ENCODE data around the gene GON4L.
"Not testable (repeated sequence)": the region's sequence is repeated elsewhere in the genome, so short reads cannot be mapped to it uniquely, and the experiment has no call there.

Gene GON4L

GRCh38 chr1:155827450-155827849 is 29.6 kb downstream of the GON4L start:
- no peak for DNase-seq (ENCODE audit: low read depth in 1 of 2, low spot score in 1 of 2)

GRCh38 chr1:155816351-155816750 is 40.7 kb downstream of the GON4L start:
- DNase-seq (ENCODE audit: low read depth in 1 of 2, low spot score in 1 of 2): no peak

- DNase-seq (ENCODE audit: low read depth in 1 of 2, low spot score in 1 of 2): no peak
Measured at GRCh38 chr1:155813672-155814071, 43.3 kb downstream of the GON4L start.

- no peak for DNase-seq (ENCODE audit: low read depth in 1 of 2, low spot score in 1 of 2)
Measured at GRCh38 chr1:155812878-155813277, 44.1 kb downstream of the GON4L start.

- no peak for DNase-seq (ENCODE audit: low read depth in 1 of 2, low spot score in 1 of 2)
Measured at GRCh38 chr1:155809088-155809487, 47.9 kb downstream of the GON4L start.

- DNase-seq (ENCODE audit: low read depth in 1 of 2, low spot score in 1 of 2): no peak
Measured at GRCh38 chr1:155801149-155801548, 55.9 kb downstream of the GON4L start.

DNA sequence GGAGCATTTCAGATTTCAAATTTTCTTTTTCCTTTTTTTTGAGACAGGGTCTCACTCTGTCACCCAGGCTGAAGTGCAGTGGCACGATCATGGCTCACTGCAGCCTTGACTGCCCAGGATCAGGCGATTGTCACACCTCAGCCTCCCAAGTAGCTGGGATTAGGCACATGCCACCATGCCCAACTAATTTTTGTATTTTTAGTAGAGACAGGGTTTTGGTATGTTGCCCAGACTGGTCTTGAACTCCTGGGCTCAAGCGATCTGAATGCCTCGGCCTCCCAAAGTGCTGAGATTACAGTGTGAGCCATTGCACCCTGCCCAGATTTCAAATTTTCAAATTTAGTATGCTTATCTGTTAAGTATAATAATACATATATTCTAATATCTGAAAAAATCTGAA is 61.4 kb downstream of the GON4L start:
- DNase-seq (ENCODE audit: low read depth in 1 of 2, low spot score in 1 of 2): not testable (repeated sequence)

DNA sequence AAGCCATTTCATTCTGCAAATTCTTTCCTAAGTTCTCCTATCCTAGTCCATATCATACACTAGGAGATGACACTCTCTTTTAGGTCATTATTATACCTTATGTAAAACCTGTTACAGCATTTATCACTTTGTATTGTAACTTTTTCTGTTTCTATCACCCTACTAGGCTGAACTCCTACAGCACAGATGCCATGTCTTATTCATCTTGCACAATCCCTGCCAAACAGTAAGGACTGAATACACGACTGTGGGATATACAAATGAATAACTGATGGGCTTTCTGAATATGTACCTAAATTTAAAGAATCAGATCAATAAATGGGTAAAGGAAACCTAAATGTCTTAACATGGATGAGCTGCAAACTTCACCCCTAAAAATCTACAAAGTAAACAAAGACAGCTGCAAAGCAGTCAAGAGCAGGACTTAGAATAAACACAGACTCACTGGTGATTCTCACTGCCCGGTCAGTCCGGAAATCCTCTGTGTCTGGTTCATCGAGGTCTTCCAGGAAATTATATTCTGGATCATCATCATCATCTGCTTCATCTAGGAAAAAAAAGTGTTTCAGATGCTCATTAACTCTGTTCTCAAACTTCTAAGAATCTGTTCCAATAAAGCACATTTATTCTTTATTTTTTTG is 62.3 kb downstream of the GON4L start:
- no peak for DNase-seq (ENCODE audit: low read depth in 1 of 2, low spot score in 1 of 2)

GRCh38 chr1:155793213-155793612 is 63.8 kb downstream of the GON4L start:
- no peak for DNase-seq (ENCODE audit: low read depth in 1 of 2, low spot score in 1 of 2)

GRCh38 chr1:155777582-155777981 is 79.4 kb downstream of the GON4L start:
- DNase-seq (ENCODE audit: low read depth in 1 of 2, low spot score in 1 of 2): no peak

GRCh38 chr1:155776414-155776813 is 80.6 kb downstream of the GON4L start:
- no peak for DNase-seq (ENCODE audit: low read depth in 1 of 2, low spot score in 1 of 2)

GRCh38 chr1:155773221-155773620 is 83.8 kb downstream of the GON4L start:
- DNase-seq (ENCODE audit: low read depth in 1 of 2, low spot score in 1 of 2): no peak

DNA sequence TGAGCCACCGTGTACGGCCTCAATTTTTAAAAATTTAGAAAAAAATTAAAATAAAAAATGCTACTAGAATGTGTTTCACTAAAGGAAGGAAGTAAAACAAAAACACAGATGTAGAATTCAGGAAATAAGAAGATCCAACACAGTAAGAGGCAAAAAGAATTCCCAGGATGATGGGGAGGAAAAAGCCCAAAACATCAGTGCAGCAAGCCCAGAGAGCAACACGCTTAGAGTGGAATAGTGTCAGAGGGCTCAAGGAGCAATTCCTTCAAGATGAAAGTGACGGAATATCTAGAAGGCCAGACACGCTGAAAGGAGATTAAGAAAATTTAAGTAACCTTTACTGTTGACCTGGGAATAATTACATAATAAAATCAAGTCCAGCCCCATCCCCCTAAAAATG is 87.8 kb downstream of the GON4L start:
- no peak for DNase-seq (ENCODE audit: low read depth in 1 of 2, low spot score in 1 of 2)

- DNase-seq (ENCODE audit: low read depth in 1 of 2, low spot score in 1 of 2): not testable (repeated sequence)
Measured at GRCh38 chr1:155767399-155767989, 89.5 kb downstream of the GON4L start.

- DNase-seq (ENCODE audit: low read depth in 1 of 2, low spot score in 1 of 2): not testable (repeated sequence)
Measured at GRCh38 chr1:155763989-155764388, 93.0 kb downstream of the GON4L start.

DNA sequence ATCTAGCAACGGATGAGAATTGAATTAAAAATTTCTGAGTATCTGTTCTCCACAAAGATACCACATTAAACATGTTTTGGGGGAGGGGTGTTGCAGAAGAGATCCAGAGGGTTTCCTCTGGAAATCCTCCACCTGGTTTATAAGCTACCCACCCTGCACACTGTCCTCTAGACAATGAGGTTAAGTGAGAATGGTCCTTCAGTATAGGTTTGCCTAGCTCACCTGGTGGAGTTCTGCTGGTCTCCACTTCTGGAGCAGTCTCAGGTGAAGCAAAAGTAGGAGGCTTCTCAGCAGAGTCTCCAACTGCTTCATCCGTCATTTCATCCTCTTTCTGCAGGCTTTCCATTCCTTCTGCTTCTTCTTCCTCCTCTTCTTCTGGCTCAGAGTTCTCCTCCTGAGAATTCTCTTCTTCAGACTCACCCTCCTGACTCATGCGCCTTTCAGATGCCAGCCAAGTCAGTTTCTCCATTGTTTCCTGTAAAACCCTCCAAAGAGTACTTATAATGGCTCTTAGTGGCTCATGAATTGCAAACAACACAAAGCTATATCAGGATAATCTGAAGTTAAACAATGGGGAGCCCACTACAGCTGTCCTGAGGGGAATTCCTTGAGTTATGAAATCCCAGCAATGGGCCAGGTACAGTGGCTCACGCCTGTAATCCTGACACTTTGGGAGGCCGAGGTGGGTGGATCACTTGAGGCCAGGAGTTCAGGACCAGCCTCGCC is 93.8 kb downstream of the GON4L start:
- DNase-seq (ENCODE audit: low read depth in 1 of 2, low spot score in 1 of 2): not testable (repeated sequence)

DNA sequence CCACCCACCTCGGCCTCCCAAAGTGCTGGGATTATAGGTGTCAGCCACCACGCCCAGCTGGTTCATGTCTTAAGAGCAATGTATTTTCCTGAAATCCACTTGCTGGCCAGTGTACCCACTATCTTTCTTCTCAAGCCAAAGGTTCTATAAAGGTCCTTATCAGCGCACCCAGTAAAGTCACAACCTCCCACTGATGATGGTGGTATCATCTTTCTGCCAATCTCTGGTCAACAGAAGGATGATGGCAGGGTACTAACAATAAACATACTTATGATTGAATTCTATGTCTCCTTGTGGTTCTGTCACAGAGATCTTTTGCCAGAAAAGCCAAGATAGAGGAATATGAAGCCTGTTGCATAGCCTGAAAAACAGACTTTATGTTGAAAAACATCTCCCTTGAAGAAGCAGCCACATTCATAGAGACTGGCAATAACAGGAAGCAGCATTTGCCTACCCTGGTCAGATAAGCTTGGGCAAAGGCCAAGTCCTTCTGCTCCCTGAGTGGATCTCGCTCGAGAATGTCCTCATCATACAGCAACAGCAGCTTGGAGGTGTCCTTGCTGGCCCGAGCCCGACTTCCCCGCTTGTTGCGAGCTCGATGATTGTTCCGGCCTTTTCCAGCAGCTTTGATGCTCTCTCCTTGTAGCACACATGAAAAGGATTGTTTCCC is 95.1 kb downstream of the GON4L start:
- no peak for DNase-seq (ENCODE audit: low read depth in 1 of 2, low spot score in 1 of 2)

GRCh38 chr1:155760751-155761475 is 96.1 kb downstream of the GON4L start:
- DNase-seq (ENCODE audit: low read depth in 1 of 2, low spot score in 1 of 2): no peak

- DNase-seq (ENCODE audit: low read depth in 1 of 2, low spot score in 1 of 2): no peak
Measured at GRCh38 chr1:155759966-155760630, 96.9 kb downstream of the GON4L start.

DNA sequence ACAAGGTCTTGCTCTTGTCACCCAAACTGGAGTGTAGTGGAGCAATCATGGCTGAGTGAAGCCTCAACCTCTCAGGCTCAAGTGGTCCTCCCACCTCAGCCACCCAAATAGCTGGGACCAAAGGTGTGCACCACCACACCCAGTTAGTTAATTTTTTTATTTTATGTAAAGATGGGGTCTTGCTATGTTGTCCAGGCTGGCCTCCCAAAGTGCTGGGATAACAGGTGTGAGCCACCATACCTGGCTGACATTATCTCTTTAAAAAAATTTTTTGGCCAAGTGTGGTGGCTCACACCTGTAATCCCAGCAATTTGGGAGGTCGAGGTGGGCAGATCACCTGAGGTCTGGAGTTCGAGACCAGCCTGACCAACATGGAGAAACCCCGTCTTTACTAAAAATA is 98.0 kb downstream of the GON4L start:
- DNase-seq (ENCODE audit: low read depth in 1 of 2, low spot score in 1 of 2): not testable (repeated sequence)

DNA sequence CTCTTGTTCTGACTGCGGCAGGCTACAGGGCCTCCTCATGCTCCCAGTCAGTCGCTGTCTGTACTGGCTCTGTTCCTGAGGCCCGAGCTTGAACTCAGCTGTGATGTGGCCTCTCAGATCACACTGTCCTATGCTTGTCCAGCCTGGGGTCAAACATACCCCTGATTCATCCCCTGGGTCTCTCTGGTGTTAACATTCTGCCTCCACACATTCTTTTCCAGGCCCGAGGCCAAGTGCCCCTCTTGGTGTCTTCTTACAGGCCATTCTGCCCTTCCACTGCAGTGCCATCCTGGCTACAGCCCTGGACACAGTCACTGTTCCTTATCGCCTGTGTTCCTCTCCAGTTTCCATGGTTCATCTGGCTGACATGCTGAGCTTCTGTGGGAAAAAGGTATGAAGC is 108.9 kb downstream of the GON4L start:
- DNase-seq (ENCODE audit: low read depth in 1 of 2, low spot score in 1 of 2): not testable (repeated sequence)

Data from activated T-helper 1 cell treated with anti-CD3 and anti-CD28 coated beads, Interleukin-2, amount 50 U/mL, for 16 hours (primary cell).